ENCODE data around the gene GAS2. TPM values are rescaled to one million over a fixed set of nuclear protein-coding genes. Genes with fewer than 3 reads are reported as not detected.

Gene GAS2
- total RNA-seq, 4 donors from 2014 or later: 1.2 to 4.4 (median 3.1) TPM

- no peak for DNase-seq (ENCODE audit: low spot score in 2 of 2)
- TF ChIP-seq POLR2AphosphoS5 (IDR thresholded peaks at IDR 0.05) (no peak), POLR2A (IDR thresholded peaks at IDR 0.05) (no peak), CTCF (IDR thresholded peaks at IDR 0.05) (no peak), EP300 (IDR thresholded peaks at IDR 0.05) (no peak)
- H3K4me3 ChIP-seq: no peak overlapping the region
- H3K4me1 ChIP-seq: no peaks in the 10 kb centered on the region
- H3K27me3 ChIP-seq: peaks cover 5% of the 10 kb centered on the region
- H3K36me3 ChIP-seq: no peaks in the 10 kb centered on the region
- 64% methylated on average over 4 of the region's 4 CpGs for WGBS
- no peaks in the 10 kb centered on the region for H3K9me3 ChIP-seq
- no peak overlapping the region for H3K27ac ChIP-seq
These were observed 8.3 kb downstream of the GAS2 start for GRCh38 chr11:22674470-22675439.

- H3K27ac ChIP-seq: no peak overlapping the region
- no peaks in the 10 kb centered on the region for H3K36me3 ChIP-seq
- WGBS: 59% methylated on average over 4 of the region's 4 CpGs
- H3K4me1 ChIP-seq: no peaks in the 10 kb centered on the region
- no peaks in the 10 kb centered on the region for H3K9me3 ChIP-seq
- TF ChIP-seq POLR2A (IDR thresholded peaks at IDR 0.05) (no peak), POLR2AphosphoS5 (IDR thresholded peaks at IDR 0.05) (no peak), EP300 (IDR thresholded peaks at IDR 0.05) (no peak), CTCF (IDR thresholded peaks at IDR 0.05) (no peak)
- DNase-seq (ENCODE audit: low spot score in 2 of 2): no peak
- no peaks in the 10 kb centered on the region for H3K27me3 ChIP-seq
- no peak overlapping the region for H3K4me3 ChIP-seq
These were observed 10.9 kb downstream of the GAS2 start for GRCh38 chr11:22677153-22677903.

- 65% methylated on average over 2 of the region's 2 CpGs for WGBS
These were observed 14.2 kb downstream of the GAS2 start for GRCh38 chr11:22680628-22681027.

GRCh38 chr11:22681281-22681812 is 14.9 kb downstream of the GAS2 start:
- no peak for DNase-seq (ENCODE audit: low spot score in 2 of 2)
- Histone ChIP-seq H3K27me3 (no peaks in the 10 kb centered on the region), H3K4me1 (no peaks in the 10 kb centered on the region), H3K36me3 (no peaks in the 10 kb centered on the region), H3K4me3 (no peak overlapping the region), H3K9me3 (no peaks in the 10 kb centered on the region), H3K27ac (no peak overlapping the region)
- no peak for TF ChIP-seq CTCF (IDR thresholded peaks at IDR 0.05)
- TF ChIP-seq POLR2A (IDR thresholded peaks at IDR 0.05): no peak
- no peak for TF ChIP-seq POLR2AphosphoS5 (IDR thresholded peaks at IDR 0.05)
- TF ChIP-seq EP300 (IDR thresholded peaks at IDR 0.05): no peak
- 88% methylated on average over 4 of the region's 4 CpGs for WGBS

More at GRCh38 chr11:22680628-22681027, 14.2 kb downstream of the GAS2 start:
- no peaks in the 10 kb centered on the region for H3K36me3 ChIP-seq
- no peak overlapping the region for H3K27ac ChIP-seq
- H3K4me1 ChIP-seq: no peaks in the 10 kb centered on the region
- H3K27me3 ChIP-seq: no peaks in the 10 kb centered on the region
- no peak overlapping the region for H3K4me3 ChIP-seq
- no peaks in the 10 kb centered on the region for H3K9me3 ChIP-seq
- no peak for DNase-seq (ENCODE audit: low spot score in 2 of 2)
- TF ChIP-seq POLR2A (IDR thresholded peaks at IDR 0.05) (no peak), POLR2AphosphoS5 (IDR thresholded peaks at IDR 0.05) (no peak), EP300 (IDR thresholded peaks at IDR 0.05) (no peak), CTCF (IDR thresholded peaks at IDR 0.05) (no peak)
